NB4 (cell line): ENCODE results near the gene TBC1D25.

Source experiments
- MYC ChIP-seq: IDR thresholded peaks from 2 replicates; pipeline ENCODE4 v1.6.1; 2011; ENCODE audit warnings: low read depth, low read length
- POLR2A ChIP-seq: IDR thresholded peaks from 2 replicates; pipeline ENCODE4 v1.6.1; 2011; ENCODE audit warnings: mild to moderate bottlenecking; ENCODE audit not compliant: insufficient read length; ENCODE audit errors: extremely low read depth
- TF ChIP-seq, protein P1 (sequence below): IDR thresholded peaks from one replicate; pipeline ENCODE4 v1.5.1; 2012; ENCODE audit warnings: low read depth, low read length
- TF ChIP-seq, protein P2 (sequence below): IDR thresholded peaks from 2 replicates; pipeline ENCODE4 v1.6.1; 2011; ENCODE audit warnings: low read depth, low read length

DNA sequence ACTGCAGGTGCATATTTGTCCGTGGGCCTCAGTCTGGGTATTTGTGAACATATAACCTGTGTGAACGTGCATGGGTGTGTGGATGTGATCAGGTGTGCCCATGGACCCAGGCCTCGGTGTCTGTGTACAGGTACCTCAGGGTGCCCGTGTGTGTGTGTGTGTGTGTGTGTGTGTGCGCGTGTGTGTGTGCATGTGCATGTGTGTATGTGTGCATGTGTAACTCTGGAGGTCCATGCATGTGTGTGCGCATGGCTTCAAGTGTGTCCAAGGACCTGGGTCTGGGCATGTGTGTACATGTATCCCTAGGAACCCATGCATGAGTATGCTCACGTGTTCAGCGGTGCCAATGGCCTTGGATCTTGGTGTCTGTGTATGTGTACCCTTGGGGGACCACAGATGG lies 47.7 kb upstream of the TBC1D25 start:
- TF ChIP-seq, protein P1, sequence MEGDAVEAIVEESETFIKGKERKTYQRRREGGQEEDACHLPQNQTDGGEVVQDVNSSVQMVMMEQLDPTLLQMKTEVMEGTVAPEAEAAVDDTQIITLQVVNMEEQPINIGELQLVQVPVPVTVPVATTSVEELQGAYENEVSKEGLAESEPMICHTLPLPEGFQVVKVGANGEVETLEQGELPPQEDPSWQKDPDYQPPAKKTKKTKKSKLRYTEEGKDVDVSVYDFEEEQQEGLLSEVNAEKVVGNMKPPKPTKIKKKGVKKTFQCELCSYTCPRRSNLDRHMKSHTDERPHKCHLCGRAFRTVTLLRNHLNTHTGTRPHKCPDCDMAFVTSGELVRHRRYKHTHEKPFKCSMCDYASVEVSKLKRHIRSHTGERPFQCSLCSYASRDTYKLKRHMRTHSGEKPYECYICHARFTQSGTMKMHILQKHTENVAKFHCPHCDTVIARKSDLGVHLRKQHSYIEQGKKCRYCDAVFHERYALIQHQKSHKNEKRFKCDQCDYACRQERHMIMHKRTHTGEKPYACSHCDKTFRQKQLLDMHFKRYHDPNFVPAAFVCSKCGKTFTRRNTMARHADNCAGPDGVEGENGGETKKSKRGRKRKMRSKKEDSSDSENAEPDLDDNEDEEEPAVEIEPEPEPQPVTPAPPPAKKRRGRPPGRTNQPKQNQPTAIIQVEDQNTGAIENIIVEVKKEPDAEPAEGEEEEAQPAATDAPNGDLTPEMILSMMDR, result no peak
- TF ChIP-seq POLR2A (no peak), MYC (no peak)
- TF ChIP-seq, protein P2, sequence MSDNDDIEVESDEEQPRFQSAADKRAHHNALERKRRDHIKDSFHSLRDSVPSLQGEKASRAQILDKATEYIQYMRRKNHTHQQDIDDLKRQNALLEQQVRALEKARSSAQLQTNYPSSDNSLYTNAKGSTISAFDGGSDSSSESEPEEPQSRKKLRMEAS, result no peak
